H9 (cell line): ENCODE results near the gene IL16. TPM values are rescaled to one million over a fixed set of nuclear protein-coding genes. Genes with fewer than 3 reads are reported as not detected.

Source experiments
- DNase-seq: peaks from one replicate; pipeline ENCODE4 v3.0.0-alpha.2; 2017
- H2AFZ ChIP-seq: one replicate; pipeline ENCODE4 v1.6.1; 2013; ENCODE audit warnings: mild to moderate bottlenecking, low read length, control low read depth, moderate library complexity
- H2AK5ac ChIP-seq: 2 replicates; pipeline ENCODE4 v1.6.1; 2013; ENCODE audit warnings: low read length, control low read depth, mixed read lengths; ENCODE audit not compliant: insufficient read length
- H2BK120ac ChIP-seq: one replicate; pipeline ENCODE4 v1.6.1; 2013; ENCODE audit warnings: low read depth, mild to moderate bottlenecking, low read length, control low read depth, inconsistent platforms; ENCODE audit not compliant: poor library complexity, severe bottlenecking
- H2BK12ac ChIP-seq: 2 replicates; pipeline ENCODE4 v1.6.1; 2013; ENCODE audit warnings: low read length, control low read depth, mixed read lengths, low read depth; ENCODE audit not compliant: insufficient read length
- H2BK15ac ChIP-seq: 2 replicates; pipeline ENCODE4 v1.6.1; 2013; ENCODE audit warnings: low read depth, low read length, control low read depth
- H2BK20ac ChIP-seq: one replicate; pipeline ENCODE4 v1.6.1; 2013; ENCODE audit warnings: low read depth, mild to moderate bottlenecking, low read length, control low read depth, inconsistent platforms; ENCODE audit not compliant: poor library complexity, severe bottlenecking
- H2BK5ac ChIP-seq: 2 replicates; pipeline ENCODE4 v1.6.1; 2013; ENCODE audit warnings: low read length, control low read depth, mixed read lengths; ENCODE audit not compliant: insufficient read length
- H3K14ac ChIP-seq: 2 replicates; pipeline ENCODE4 v1.6.1; 2013; ENCODE audit warnings: low read length, control low read depth; ENCODE audit not compliant: insufficient read depth
- H3K18ac ChIP-seq: 2 replicates; pipeline ENCODE4 v1.6.1; 2013; ENCODE audit warnings: low read depth, mild to moderate bottlenecking, mixed read lengths, low read length, control low read depth; ENCODE audit not compliant: insufficient read length
- H3K23ac ChIP-seq: 2 replicates; pipeline ENCODE4 v1.6.1; 2013; ENCODE audit warnings: low read length, control low read depth, mixed read lengths, low read depth; ENCODE audit not compliant: insufficient read length
- H3K23me2 ChIP-seq: 2 replicates; pipeline ENCODE4 v1.6.1; 2013; ENCODE audit warnings: low read depth, mild to moderate bottlenecking, mixed read lengths, low read length, control low read depth; ENCODE audit not compliant: insufficient read length, poor library complexity, severe bottlenecking
- H3K27ac ChIP-seq: 2 replicates; pipeline ENCODE4 v1.5.1; 2013; ENCODE audit warnings: low read length, control low read depth, mixed read lengths, low read depth; ENCODE audit not compliant: insufficient read length
- H3K27me3 ChIP-seq: 2 replicates; pipeline ENCODE4 v1.6.1; 2013; ENCODE audit warnings: low read length, control low read depth, inconsistent platforms; ENCODE audit not compliant: insufficient read depth
- H3K4ac ChIP-seq: 2 replicates; pipeline ENCODE4 v1.6.1; 2013; ENCODE audit warnings: low read depth, mild to moderate bottlenecking, control low read depth, inconsistent platforms, low read length, moderate library complexity
- H3K4me1 ChIP-seq: 2 replicates; pipeline ENCODE4 v1.6.1; 2013; ENCODE audit warnings: low read length, control low read depth, inconsistent platforms; ENCODE audit not compliant: insufficient read depth
- H3K4me2 ChIP-seq: 2 replicates; pipeline ENCODE4 v1.6.1; 2013; ENCODE audit warnings: low read length, control low read depth, mixed read lengths; ENCODE audit not compliant: insufficient read length, insufficient read depth
- H3K56ac ChIP-seq: 2 replicates; pipeline ENCODE4 v1.6.1; 2013; ENCODE audit warnings: low read depth, mild to moderate bottlenecking, mixed read lengths, low read length, control low read depth; ENCODE audit not compliant: insufficient read length
- H3K79me1 ChIP-seq: 2 replicates; pipeline ENCODE4 v1.6.1; 2013; ENCODE audit warnings: low read depth, mild to moderate bottlenecking, moderate library complexity, low read length, control low read depth, inconsistent platforms; ENCODE audit not compliant: insufficient read depth, poor library complexity, severe bottlenecking
- H3K79me2 ChIP-seq: 2 replicates; pipeline ENCODE4 v1.6.1; 2013; ENCODE audit warnings: low read length, control low read depth, inconsistent platforms; ENCODE audit not compliant: insufficient read depth
- H3K9ac ChIP-seq: 2 replicates; pipeline ENCODE4 v1.6.1; 2013; ENCODE audit warnings: low read length, control low read depth, mixed read lengths; ENCODE audit not compliant: insufficient read length; ENCODE audit errors: extremely low read depth
- H3K9me3 ChIP-seq: one replicate; pipeline ENCODE4 v1.6.1; 2013; ENCODE audit warnings: low read depth, low read length, inconsistent platforms; ENCODE audit not compliant: control insufficient read depth
- H3T11ph ChIP-seq: one replicate; pipeline ENCODE4 v1.6.1; 2013; ENCODE audit warnings: mild to moderate bottlenecking, low read length, control low read depth, inconsistent platforms
- H4K20me1 ChIP-seq: one replicate; pipeline ENCODE4 v1.6.1; 2013; ENCODE audit not compliant: control insufficient read depth, insufficient read length, insufficient read depth
- H4K5ac ChIP-seq: 2 replicates; pipeline ENCODE4 v1.6.1; 2013; ENCODE audit warnings: low read depth, mild to moderate bottlenecking, mixed read lengths, low read length, control low read depth; ENCODE audit not compliant: insufficient read length
- H4K8ac ChIP-seq: replicated peaks from 2 replicates; pipeline ENCODE4 v1.6.1; 2013; ENCODE audit warnings: low read length, control low read depth, mixed read lengths, low read depth; ENCODE audit not compliant: insufficient read length
- H4K91ac ChIP-seq: 2 replicates; pipeline ENCODE4 v1.6.1; 2013; ENCODE audit warnings: low read depth, mild to moderate bottlenecking, moderate library complexity, mixed read lengths, low read length, control low read depth; ENCODE audit not compliant: insufficient read length
- H3K27ac Mint-ChIP-seq, 3 experiments: 2 replicates in 2 of 3; 3 replicates in 1 of 3; pipeline ENCODE4 v1.8.0; 2020 to 2021; ENCODE audit warnings: mixed read lengths in 3 of 3, mild to moderate bottlenecking in 1 of 3, moderate library complexity in 1 of 3
- H3K27me3 Mint-ChIP-seq: 2 replicates; pipeline ENCODE4 v1.8.0; 2021; ENCODE audit warnings: low read depth, mild to moderate bottlenecking, moderate library complexity, mixed read lengths
- H3K36me3 Mint-ChIP-seq, 3 experiments: 2 replicates in 2 of 3; 3 replicates in 1 of 3; pipeline ENCODE4 v1.8.0; 2020 to 2021; ENCODE audit warnings: low read depth in 3 of 3, mixed read lengths in 3 of 3; ENCODE audit not compliant: insufficient read depth in 1 of 3
- H3K4me1 Mint-ChIP-seq, 2 experiments: 2 replicates each; pipeline ENCODE4 v1.8.0; 2020; ENCODE audit warnings: mixed read lengths in 2 of 2
- H3K4me3 Mint-ChIP-seq, 2 experiments: 2 replicates in 1 of 2; 3 replicates in 1 of 2; pipeline ENCODE4 v1.8.0; 2020 to 2021; ENCODE audit warnings: mild to moderate bottlenecking in 2 of 2, mixed read lengths in 2 of 2, moderate library complexity in 1 of 2
- H3K9me3 Mint-ChIP-seq, 2 experiments: 2 replicates in 1 of 2; 3 replicates in 1 of 2; pipeline ENCODE4 v1.8.0; 2020; ENCODE audit warnings: mild to moderate bottlenecking in 2 of 2, mixed read lengths in 2 of 2, moderate library complexity in 1 of 2
- WGBS: extraction: QIAGEN DNeasy Blood & Tissue Kit; methylation state at CpG from one replicate; pipeline ENCODE4 v1.1.7; 2013; ENCODE audit warnings: missing lambda C conversion rate, low lambda C conversion rate, mixed read lengths; ENCODE audit not compliant: insufficient read length; ENCODE audit errors: extremely low coverage; 5-methylcytosine and 5-hydroxymethylcytosine counted together
- total RNA-seq: library from RNA; stranded (reverse); gene quantifications from 2 replicates; pipeline ENCODE4 v1.2.1, GENCODE V29; 2021
- TF ChIP-seq, protein P1 (sequence below): fragments of 200-600 bp; sonication (generic); conservative IDR thresholded peaks from 3 replicates; pipeline ENCODE4 v1.8.0; 2021; ENCODE audit warnings: antibody characterized with exemption, mild to moderate bottlenecking

The IL16 gene
- total RNA-seq, 1 experiment from 2014 or later: 0.28 TPM

DNA sequence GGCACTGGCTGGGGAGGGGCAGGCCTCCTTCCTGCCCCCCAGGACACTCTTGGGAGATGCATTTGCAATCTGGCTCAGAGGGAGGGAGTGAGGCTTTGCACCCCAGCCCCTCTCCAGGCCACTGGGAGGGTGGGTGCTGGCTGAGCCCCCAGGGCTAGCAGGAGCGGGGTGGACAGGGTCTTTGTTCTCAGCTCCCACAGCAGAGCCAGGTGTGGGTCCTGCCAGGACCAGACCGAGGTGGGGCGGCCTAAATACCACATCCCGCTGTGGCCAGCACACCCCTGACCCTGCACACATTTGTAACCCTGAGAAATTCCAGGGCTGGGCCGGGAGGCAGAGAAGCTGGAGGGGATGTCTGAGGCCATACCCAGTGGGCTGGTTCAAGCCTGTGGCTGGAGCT lies 86.2 kb downstream of the IL16 start:
- Histone ChIP-seq H3K56ac (no peak overlapping the region), H2BK120ac (no peak overlapping the region), H3T11ph (no peak overlapping the region), H3K23me2 (no peaks in the 10 kb centered on the region), H3K9me3 (peaks cover 4% of the 10 kb centered on the region), H4K5ac (no peak overlapping the region), H3K4me1 (no peaks in the 10 kb centered on the region), H3K23ac (no peak overlapping the region), H2AFZ (no peak overlapping the region), H3K9ac (no peak overlapping the region), H3K27ac (no peak overlapping the region), H3K4me2 (no peak overlapping the region), H2BK12ac (no peak overlapping the region), H3K4ac (no peak overlapping the region), H4K8ac (no peak overlapping the region), H3K79me2 (no peaks in the 10 kb centered on the region), H4K91ac (no peak overlapping the region), H3K18ac (no peak overlapping the region), H4K20me1 (no peaks in the 10 kb centered on the region), H3K79me1 (no peaks in the 10 kb centered on the region), H2AK5ac (no peak overlapping the region), H2BK5ac (no peak overlapping the region), H2BK20ac (no peak overlapping the region), H3K27me3 (no peaks in the 10 kb centered on the region), H3K14ac (no peak overlapping the region; the same call in 1 of the 2 replicates), H2BK15ac (no peak overlapping the region; the same call in 1 of the 2 replicates)
- WGBS: no CpG with 5 or more reads among the region's 5 CpGs
- Mint-ChIP-seq H3K9me3 (peaks cover 10 to 14% of the 10 kb centered on the region in 2 experiments), H3K27ac (no peak overlapping the region), H3K4me1 (0 out of 4 replicates have a peak, but pooled peaks cover 0 to 2% of the 10 kb centered on the region in 2 experiments), H3K36me3 (peaks cover 0 to 5% (median 0%) of the 10 kb centered on the region in 3 experiments; a peak in 1 of 7 replicates), H3K4me3 (no peak overlapping the region), H3K27me3 (peaks cover 5% of the 10 kb centered on the region)
- TF ChIP-seq, protein P1, sequence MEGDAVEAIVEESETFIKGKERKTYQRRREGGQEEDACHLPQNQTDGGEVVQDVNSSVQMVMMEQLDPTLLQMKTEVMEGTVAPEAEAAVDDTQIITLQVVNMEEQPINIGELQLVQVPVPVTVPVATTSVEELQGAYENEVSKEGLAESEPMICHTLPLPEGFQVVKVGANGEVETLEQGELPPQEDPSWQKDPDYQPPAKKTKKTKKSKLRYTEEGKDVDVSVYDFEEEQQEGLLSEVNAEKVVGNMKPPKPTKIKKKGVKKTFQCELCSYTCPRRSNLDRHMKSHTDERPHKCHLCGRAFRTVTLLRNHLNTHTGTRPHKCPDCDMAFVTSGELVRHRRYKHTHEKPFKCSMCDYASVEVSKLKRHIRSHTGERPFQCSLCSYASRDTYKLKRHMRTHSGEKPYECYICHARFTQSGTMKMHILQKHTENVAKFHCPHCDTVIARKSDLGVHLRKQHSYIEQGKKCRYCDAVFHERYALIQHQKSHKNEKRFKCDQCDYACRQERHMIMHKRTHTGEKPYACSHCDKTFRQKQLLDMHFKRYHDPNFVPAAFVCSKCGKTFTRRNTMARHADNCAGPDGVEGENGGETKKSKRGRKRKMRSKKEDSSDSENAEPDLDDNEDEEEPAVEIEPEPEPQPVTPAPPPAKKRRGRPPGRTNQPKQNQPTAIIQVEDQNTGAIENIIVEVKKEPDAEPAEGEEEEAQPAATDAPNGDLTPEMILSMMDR: no peak
- DNase-seq: no peak
